HEK293 (cell line): Measurements from ENCODE around the gene IL5.

Experiments used
- BCL11A ChIP-seq: fragments of 450-650 bp; formaldehyde crosslinking; IDR thresholded peaks from 2 replicates; pipeline ENCODE4 v1.5.1; 2016; ENCODE audit warnings: low read depth, missing biosample characterization, missing genetic modification characterization
- YY1 ChIP-seq: fragments of 450-650 bp; formaldehyde crosslinking; IDR thresholded peaks from 2 replicates; pipeline ENCODE4 v1.5.1; 2018; ENCODE audit warnings: missing biosample characterization, missing genetic modification characterization
- ZNF549 ChIP-seq: fragments of 450-650 bp; IDR thresholded peaks from 2 replicates; pipeline ENCODE4 v1.5.1; 2018; ENCODE audit warnings: missing biosample characterization, missing genetic modification characterization, mild to moderate bottlenecking, inconsistent platforms, moderate library complexity
- ZNF561 ChIP-seq: fragments of 450-650 bp; IDR thresholded peaks from 2 replicates; pipeline ENCODE4 v1.5.1; 2018; ENCODE audit warnings: missing biosample characterization, missing genetic modification characterization, borderline replicate concordance
- ZNF600 ChIP-seq: fragments of 450-650 bp; formaldehyde crosslinking; IDR thresholded peaks from 2 replicates; pipeline ENCODE4 v1.5.1; 2016; ENCODE audit warnings: missing biosample characterization, missing genetic modification characterization
- ZNF610 ChIP-seq: fragments of 450-650 bp; formaldehyde crosslinking; IDR thresholded peaks from 2 replicates; pipeline ENCODE4 v1.5.1; 2016; ENCODE audit warnings: missing biosample characterization, missing genetic modification characterization, borderline replicate concordance
- TF ChIP-seq, protein P1 (sequence below): fragments of 450-650 bp; formaldehyde crosslinking; IDR thresholded peaks from 2 replicates; pipeline ENCODE4 v1.5.1; 2016; ENCODE audit warnings: missing biosample characterization, missing genetic modification characterization
- TF ChIP-seq, protein P2 (sequence below): fragments of 450-650 bp; formaldehyde crosslinking; IDR thresholded peaks from 2 replicates; pipeline ENCODE4 v1.5.1; 2016; ENCODE audit warnings: missing biosample characterization, missing genetic modification characterization, low read depth

DNA sequence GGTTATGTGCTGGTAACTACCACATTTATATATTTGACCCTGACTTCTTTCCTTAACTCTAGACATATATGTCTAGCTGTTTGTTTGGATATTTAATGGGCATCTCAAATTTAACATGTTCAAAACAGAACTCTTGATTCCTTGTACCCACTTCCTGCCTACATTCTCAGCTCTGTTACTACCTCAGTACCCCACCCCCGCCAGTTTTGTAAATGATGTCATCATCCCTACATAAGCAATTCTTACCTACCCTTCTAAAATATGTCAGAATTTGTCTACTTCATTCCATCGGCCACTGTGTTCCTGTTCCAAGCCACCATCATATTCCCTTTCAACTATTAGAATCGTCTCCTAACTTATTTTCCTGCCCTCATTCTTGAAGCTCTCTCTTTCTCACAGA, 18.3 kb upstream of the IL5 start:
- TF ChIP-seq YY1 (no peak), ZNF549 (tag by site-specific recombination) (no peak), ZNF600 (tag by site-specific recombination) (no peak), ZNF610 (tag by site-specific recombination) (no peak), ZNF561 (tag by site-specific recombination) (no peak), BCL11A (no peak)
- TF ChIP-seq, protein P1, sequence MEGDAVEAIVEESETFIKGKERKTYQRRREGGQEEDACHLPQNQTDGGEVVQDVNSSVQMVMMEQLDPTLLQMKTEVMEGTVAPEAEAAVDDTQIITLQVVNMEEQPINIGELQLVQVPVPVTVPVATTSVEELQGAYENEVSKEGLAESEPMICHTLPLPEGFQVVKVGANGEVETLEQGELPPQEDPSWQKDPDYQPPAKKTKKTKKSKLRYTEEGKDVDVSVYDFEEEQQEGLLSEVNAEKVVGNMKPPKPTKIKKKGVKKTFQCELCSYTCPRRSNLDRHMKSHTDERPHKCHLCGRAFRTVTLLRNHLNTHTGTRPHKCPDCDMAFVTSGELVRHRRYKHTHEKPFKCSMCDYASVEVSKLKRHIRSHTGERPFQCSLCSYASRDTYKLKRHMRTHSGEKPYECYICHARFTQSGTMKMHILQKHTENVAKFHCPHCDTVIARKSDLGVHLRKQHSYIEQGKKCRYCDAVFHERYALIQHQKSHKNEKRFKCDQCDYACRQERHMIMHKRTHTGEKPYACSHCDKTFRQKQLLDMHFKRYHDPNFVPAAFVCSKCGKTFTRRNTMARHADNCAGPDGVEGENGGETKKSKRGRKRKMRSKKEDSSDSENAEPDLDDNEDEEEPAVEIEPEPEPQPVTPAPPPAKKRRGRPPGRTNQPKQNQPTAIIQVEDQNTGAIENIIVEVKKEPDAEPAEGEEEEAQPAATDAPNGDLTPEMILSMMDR (tag by site-specific recombination): no peak
- TF ChIP-seq, protein P2, sequence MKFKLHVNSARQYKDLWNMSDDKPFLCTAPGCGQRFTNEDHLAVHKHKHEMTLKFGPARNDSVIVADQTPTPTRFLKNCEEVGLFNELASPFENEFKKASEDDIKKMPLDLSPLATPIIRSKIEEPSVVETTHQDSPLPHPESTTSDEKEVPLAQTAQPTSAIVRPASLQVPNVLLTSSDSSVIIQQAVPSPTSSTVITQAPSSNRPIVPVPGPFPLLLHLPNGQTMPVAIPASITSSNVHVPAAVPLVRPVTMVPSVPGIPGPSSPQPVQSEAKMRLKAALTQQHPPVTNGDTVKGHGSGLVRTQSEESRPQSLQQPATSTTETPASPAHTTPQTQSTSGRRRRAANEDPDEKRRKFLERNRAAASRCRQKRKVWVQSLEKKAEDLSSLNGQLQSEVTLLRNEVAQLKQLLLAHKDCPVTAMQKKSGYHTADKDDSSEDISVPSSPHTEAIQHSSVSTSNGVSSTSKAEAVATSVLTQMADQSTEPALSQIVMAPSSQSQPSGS (tag by site-specific recombination): peak; percentile 85
